Activated naive CD8-positive, alpha-beta T cell (primary cell): ENCODE data around the gene PNLIPRP3.

Experiments
- H3K27ac Mint-ChIP-seq: one replicate; pipeline ENCODE4 v1.8.0; 2021; ENCODE audit warnings: mixed read lengths
- H3K27me3 Mint-ChIP-seq: one replicate; pipeline ENCODE4 v1.8.0; 2021; ENCODE audit warnings: mixed read lengths
- H3K36me3 Mint-ChIP-seq: one replicate; pipeline ENCODE4 v1.8.0; 2021; ENCODE audit warnings: mixed read lengths
- H3K4me1 Mint-ChIP-seq: one replicate; pipeline ENCODE4 v1.8.0; 2021; ENCODE audit warnings: low read depth, mixed read lengths
- H3K4me3 Mint-ChIP-seq: one replicate; pipeline ENCODE4 v1.8.0; 2021; ENCODE audit warnings: mild to moderate bottlenecking, mixed read lengths
- H3K9me3 Mint-ChIP-seq: one replicate; pipeline ENCODE4 v1.8.0; 2021; ENCODE audit warnings: low read depth, mixed read lengths

The PNLIPRP3 gene

DNA sequence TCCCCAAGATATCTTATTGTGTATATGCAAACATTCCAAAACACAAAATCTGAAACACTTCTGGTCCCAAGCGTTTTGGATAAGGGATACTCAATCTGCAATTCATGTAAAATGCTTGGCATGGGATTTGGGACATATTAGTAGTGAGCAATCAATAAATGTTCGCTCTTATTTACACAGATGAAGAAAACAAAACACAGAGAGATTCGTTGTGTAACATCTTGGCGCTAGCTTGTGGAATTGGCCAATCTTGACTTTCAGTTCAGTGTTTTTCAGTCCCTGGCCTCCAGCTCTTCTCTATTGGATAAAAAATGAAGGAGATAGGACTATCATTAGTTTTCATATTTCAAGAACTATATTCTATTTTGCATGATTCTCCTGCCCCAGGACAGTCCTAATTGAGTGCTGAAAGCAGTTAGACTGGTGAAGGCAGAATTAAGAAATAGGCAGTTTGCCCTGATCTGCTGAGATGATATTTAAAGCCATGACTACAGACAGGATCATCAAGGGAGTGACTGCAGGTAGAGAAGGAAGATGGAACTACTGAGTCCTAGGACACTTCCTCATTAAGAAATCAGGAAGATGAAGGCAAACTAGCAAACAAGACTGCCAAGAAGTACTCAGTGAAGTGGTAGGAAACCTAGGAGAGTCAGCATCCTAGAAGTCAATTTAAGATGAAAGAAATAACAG, 1.8 kb downstream of the PNLIPRP3 start:
- Mint-ChIP-seq H3K27me3 (peaks cover 4% of the 10 kb centered on the region), H3K9me3 (no peaks in the 10 kb centered on the region), H3K4me1 (no peaks in the 10 kb centered on the region), H3K27ac (no peak overlapping the region), H3K36me3 (no peaks in the 10 kb centered on the region), H3K4me3 (no peak overlapping the region)

DNA sequence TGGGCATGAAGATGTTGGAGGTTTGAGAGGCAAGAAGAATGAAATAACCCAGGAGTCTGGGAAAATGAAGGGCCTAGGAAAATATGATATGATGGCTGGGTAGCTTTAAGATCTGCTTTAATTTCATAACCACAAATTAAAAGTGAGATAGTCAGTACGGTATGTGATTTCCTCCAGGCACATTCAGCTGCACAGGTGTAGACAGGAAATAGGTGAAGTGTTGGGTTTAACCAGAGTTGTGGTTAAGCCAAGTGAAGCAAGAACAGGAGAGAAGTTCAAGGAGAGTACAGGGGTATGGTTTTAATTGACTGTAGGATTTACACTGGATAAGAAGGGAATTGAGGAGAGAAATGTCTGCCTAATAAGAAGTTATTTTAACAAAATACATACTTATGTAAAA, 2.6 kb downstream of the PNLIPRP3 start:
- H3K36me3 Mint-ChIP-seq = no peaks in the 10 kb centered on the region
- H3K27ac Mint-ChIP-seq = no peak overlapping the region
- H3K9me3 Mint-ChIP-seq = no peaks in the 10 kb centered on the region
- H3K4me3 Mint-ChIP-seq = no peak overlapping the region
- H3K4me1 Mint-ChIP-seq = no peaks in the 10 kb centered on the region
- peaks cover 4% of the 10 kb centered on the region for H3K27me3 Mint-ChIP-seq

DNA sequence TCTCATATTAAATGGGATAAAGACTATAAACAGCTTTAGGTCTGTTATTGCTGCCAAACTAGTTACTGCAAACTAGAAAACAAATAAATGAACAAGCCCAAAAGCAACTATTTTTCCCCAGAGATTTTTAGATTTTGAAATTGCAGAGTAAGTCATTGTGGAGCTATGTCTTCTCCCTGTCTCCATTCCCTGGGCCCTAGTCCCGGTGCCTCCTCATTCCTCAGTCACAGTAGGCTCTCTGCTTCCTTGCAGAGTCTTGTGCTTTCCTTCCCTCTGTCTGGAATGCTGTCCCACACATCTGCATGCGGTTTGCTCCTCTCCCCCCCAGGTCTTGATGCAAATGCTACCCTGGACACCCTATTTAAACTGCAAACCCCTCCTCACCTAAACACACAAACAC, 4.0 kb downstream of the PNLIPRP3 start:
- H3K36me3 Mint-ChIP-seq = no peaks in the 10 kb centered on the region
- H3K4me1 Mint-ChIP-seq = no peaks in the 10 kb centered on the region
- no peaks in the 10 kb centered on the region for H3K27me3 Mint-ChIP-seq
- no peak overlapping the region for H3K27ac Mint-ChIP-seq
- H3K4me3 Mint-ChIP-seq = no peak overlapping the region
- no peaks in the 10 kb centered on the region for H3K9me3 Mint-ChIP-seq

DNA sequence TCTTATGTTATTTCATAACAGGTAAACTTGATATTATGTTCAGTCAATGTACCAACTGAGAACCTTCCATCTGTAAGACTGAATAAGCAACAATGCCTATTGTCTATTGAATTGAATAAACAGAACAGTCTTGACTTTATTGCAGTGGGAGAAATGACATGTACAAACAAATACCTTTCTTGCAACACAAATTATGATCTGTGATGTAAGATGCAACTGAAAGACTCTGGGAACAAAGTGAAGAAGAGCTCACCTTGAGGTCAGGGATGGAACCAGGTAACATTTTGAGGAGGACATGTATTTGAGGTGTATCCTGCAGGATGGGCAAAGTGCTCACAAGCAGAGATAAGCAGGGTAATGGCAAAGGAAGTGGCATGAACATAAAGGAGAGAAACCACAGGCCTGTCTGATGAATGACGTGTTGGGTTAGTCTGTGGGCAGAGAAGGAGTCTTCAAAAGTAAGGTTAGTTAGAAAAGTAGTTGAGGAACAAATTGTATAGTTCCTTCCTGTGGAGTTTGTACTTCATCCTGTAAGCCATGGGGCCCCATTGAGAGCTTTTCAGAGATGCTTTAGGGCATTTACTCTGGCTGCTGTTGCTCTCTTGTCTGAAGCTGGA, 9.5 kb downstream of the PNLIPRP3 start:
- Mint-ChIP-seq H3K9me3 (no peaks in the 10 kb centered on the region), H3K36me3 (no peaks in the 10 kb centered on the region), H3K4me1 (peaks cover 13% of the 10 kb centered on the region), H3K4me3 (no peak overlapping the region), H3K27me3 (no peaks in the 10 kb centered on the region), H3K27ac (no peak overlapping the region)

DNA sequence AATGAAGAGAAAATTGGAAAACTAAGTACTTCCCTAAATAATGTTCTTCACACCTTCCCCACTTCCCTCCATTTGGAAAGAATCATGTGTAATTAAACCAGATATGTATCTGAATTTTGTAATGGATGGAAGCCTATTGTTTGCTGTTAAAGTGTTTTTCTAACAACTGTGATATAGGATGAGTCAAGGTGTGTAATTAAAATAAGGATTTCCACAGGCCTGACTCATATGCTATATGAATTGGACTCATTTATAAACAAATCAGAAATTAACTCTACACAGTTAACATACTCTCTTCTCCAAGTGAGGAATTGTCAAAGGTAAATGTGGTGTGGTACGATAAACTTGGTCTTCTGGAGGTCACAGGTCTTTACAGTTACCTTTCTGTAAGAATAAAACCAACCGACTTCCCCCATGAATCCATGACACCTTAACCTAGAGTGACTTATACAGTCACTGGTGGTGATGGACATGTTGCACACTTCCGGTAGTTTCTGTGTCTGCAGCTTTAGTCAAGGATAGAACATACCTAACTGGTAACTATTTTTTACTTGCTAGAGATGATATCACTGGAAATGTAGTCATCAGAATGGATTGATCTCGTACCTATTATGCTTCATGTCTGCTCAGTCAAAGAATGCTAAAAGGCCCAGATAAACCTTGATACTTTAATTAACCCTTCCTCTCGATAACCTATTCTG, 12.8 kb downstream of the PNLIPRP3 start:
- H3K36me3 Mint-ChIP-seq = no peaks in the 10 kb centered on the region
- no peaks in the 10 kb centered on the region for H3K9me3 Mint-ChIP-seq
- H3K4me1 Mint-ChIP-seq = peaks cover 13% of the 10 kb centered on the region
- no peak overlapping the region for H3K27ac Mint-ChIP-seq
- H3K27me3 Mint-ChIP-seq = peaks cover 3% of the 10 kb centered on the region
- H3K4me3 Mint-ChIP-seq = no peak overlapping the region

DNA sequence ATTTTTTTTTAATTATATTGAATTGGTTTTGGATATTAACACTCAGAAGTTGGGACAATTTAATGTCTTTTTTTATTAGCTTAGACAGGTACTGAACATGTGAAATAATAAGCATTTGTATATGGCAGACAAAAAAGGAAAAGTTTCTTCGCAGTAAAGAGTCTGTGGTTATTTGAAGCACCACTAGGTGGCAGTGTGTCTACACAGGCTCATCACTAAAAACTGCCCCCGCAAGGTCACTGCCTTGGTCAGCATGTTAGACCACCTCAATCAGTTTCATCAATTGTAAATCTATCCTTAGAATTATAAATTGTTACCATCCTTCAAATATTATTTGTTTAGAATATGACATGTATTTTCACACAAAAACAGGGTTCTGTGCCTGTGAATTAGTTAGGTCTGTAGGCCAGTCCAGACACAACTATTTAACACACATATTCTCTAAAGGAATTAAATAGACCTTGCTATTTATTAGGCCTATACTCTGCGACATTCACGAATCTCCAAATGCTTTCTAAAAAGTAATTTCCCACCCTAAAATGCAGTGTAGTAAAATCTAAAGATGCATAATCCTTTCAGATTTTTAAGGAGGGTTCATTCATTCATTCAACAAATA, 17.0 kb downstream of the PNLIPRP3 start:
- no peaks in the 10 kb centered on the region for H3K36me3 Mint-ChIP-seq
- no peaks in the 10 kb centered on the region for H3K9me3 Mint-ChIP-seq
- H3K27ac Mint-ChIP-seq = no peak overlapping the region
- H3K4me3 Mint-ChIP-seq = no peak overlapping the region
- H3K4me1 Mint-ChIP-seq = no peaks in the 10 kb centered on the region
- H3K27me3 Mint-ChIP-seq = peaks cover 3% of the 10 kb centered on the region

DNA sequence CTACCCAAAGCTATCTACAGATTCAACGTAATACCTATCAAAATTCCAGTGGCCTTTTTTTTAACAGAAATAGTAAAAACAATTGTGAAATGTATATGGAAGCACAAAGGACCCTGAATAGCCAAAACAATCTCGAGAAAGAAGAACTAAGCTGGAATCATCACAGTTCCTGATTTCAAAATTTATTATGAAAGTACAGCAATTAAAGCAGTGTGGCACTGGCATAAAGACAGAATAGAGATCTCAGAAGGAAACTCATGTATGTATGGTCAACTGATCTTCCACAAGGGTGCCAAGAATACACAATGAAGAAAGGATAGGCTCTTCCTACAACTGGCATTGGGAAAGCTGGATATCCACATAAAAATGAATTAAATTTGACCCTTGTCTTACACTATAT, 23.2 kb downstream of the PNLIPRP3 start:
- no peaks in the 10 kb centered on the region for H3K27me3 Mint-ChIP-seq
- H3K36me3 Mint-ChIP-seq = no peaks in the 10 kb centered on the region
- H3K4me3 Mint-ChIP-seq = no peak overlapping the region
- H3K4me1 Mint-ChIP-seq = no peaks in the 10 kb centered on the region
- no peak overlapping the region for H3K27ac Mint-ChIP-seq
- no peaks in the 10 kb centered on the region for H3K9me3 Mint-ChIP-seq

DNA sequence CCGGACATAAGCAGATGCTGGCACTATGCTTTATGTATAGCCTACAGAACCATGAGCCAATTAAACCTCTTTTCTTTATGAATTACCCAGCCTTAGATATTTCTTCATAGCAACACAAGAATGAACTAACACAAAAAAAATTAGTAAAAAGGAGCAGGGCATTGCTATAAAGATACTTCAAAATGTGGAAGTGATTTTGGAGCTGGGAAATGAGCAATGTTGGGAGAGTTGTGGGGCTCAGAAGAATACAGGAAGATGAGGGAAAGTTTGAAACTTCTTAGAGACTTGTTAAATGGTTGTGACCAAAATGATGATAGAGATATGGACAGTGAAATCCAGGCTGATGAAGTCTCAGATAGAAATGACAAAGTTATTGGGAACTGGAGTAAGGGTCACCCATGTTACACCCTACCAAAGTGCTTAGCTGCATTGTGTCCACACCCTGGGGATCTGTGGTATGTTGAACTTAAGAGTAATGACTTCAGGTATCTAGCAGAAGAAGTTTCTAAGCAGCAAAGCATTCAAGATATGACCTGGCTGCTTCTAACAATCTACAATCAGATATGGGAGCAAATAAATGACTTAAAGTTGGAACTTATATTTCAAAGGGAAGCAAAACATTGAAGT, 24.2 kb downstream of the PNLIPRP3 start:
- H3K27ac Mint-ChIP-seq = no peak overlapping the region
- no peak overlapping the region for H3K4me3 Mint-ChIP-seq
- H3K27me3 Mint-ChIP-seq = no peaks in the 10 kb centered on the region
- no peaks in the 10 kb centered on the region for H3K9me3 Mint-ChIP-seq
- no peaks in the 10 kb centered on the region for H3K36me3 Mint-ChIP-seq
- no peaks in the 10 kb centered on the region for H3K4me1 Mint-ChIP-seq

DNA sequence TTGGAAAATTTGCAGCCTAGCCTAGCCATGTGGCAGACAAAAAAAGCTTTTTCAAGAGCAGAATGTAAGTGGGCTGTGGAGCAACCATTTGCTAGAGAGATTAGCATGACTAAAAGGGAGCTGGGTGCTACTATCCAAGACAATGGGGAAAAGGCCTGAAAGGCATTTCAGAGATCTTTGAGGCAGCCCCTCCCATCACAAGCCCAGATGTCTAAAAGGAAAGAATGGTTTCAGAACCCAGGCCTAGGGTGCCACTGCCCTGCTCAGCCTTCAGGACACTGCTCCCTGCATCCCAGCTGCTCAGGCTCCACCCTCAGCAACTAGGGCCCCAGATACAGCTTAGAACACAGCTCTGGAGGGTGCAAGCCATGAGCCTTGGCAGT, 24.7 kb downstream of the PNLIPRP3 start:
- no peaks in the 10 kb centered on the region for H3K27me3 Mint-ChIP-seq
- no peak overlapping the region for H3K27ac Mint-ChIP-seq
- H3K4me1 Mint-ChIP-seq = no peaks in the 10 kb centered on the region
- H3K36me3 Mint-ChIP-seq = no peaks in the 10 kb centered on the region
- H3K4me3 Mint-ChIP-seq = no peak overlapping the region
- no peaks in the 10 kb centered on the region for H3K9me3 Mint-ChIP-seq

DNA sequence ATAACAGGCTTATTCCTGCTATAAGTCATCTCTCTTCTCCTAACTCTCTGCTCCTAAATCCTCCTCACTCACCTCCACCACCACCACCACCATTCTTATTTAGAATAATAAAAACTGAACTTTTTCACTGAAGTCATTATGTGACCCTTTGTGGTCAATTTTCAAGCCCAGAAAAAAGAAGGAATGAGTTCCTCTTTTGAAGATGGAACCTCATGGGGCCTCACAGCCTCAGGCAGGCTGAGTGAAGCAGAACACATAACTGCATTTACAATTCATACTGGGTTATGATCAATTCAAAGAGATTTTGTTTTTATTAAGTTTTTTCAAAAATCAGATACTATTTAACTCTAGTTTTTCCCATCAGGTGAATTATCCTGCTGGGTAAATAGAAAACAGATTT, 29.8 kb downstream of the PNLIPRP3 start:
- no peak overlapping the region for H3K27ac Mint-ChIP-seq
- no peaks in the 10 kb centered on the region for H3K9me3 Mint-ChIP-seq
- H3K36me3 Mint-ChIP-seq = no peaks in the 10 kb centered on the region
- H3K27me3 Mint-ChIP-seq = peaks cover 5% of the 10 kb centered on the region
- no peaks in the 10 kb centered on the region for H3K4me1 Mint-ChIP-seq
- H3K4me3 Mint-ChIP-seq = no peak overlapping the region

DNA sequence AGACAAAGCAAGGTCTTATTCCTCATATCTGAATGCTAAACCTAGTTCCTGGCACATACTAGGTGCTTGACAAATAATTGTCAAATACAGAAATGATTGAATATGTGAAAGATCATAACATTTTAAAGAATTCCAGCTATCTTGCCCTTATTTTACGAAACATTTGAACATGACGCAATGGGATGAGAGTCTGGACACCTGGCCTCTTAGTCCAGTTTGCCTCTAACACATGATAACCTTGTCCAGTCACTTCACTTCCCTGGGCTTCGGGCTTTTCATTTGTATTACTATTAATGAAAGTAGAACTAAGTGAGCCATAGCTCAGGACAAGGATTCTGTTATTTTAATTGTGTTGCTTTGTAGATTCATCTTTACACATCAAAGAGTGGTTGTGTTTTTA, 32.6 kb downstream of the PNLIPRP3 start:
- Mint-ChIP-seq H3K36me3 (no peaks in the 10 kb centered on the region), H3K27ac (no peak overlapping the region), H3K4me1 (no peaks in the 10 kb centered on the region), H3K4me3 (no peak overlapping the region), H3K27me3 (peaks cover 5% of the 10 kb centered on the region), H3K9me3 (no peaks in the 10 kb centered on the region)

DNA sequence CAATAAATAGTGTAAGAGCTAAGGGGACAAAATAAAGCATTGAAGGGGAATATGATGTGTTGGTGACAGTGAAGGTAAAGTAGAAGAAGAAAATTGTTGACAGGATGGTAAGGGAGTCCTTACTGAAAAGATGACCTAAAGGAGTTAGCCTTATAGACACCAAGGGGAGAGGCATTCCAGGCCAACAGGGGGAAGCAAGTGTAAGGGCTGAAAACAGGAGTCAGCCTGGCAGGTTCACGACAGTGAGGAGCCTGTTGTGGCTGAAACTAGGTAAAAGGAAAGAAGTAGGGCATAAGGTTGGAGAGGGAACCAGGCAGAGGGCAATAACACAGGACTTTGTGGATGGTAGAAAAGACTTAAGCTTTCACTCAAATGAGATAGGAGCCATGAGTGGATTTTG, 34.0 kb downstream of the PNLIPRP3 start:
- Mint-ChIP-seq H3K27me3 (peaks cover 5% of the 10 kb centered on the region), H3K4me1 (no peaks in the 10 kb centered on the region), H3K4me3 (no peak overlapping the region), H3K9me3 (no peaks in the 10 kb centered on the region), H3K36me3 (no peaks in the 10 kb centered on the region), H3K27ac (no peak overlapping the region)

DNA sequence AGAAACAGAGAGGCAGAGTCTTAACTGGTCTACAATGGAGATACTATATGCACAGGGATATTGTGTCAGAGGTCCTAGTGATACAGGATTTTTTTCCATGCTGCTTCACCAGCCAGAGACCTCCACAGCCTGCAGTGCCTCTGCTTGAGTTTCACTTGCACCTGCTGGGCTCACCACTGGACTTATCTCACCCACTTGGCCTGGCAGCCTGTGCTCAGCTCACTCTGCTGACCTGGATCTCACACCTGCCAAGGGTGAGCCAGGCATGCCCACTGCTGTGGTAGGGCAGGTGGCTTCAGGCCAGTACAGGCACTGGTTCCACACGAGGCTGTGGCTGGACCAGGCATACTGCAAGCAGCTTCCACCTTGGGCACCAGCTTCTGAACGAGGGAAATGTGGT, 36.6 kb downstream of the PNLIPRP3 start:
- no peaks in the 10 kb centered on the region for H3K4me1 Mint-ChIP-seq
- no peak overlapping the region for H3K4me3 Mint-ChIP-seq
- H3K27me3 Mint-ChIP-seq = peaks cover 8% of the 10 kb centered on the region
- no peaks in the 10 kb centered on the region for H3K36me3 Mint-ChIP-seq
- no peak overlapping the region for H3K27ac Mint-ChIP-seq
- no peaks in the 10 kb centered on the region for H3K9me3 Mint-ChIP-seq

DNA sequence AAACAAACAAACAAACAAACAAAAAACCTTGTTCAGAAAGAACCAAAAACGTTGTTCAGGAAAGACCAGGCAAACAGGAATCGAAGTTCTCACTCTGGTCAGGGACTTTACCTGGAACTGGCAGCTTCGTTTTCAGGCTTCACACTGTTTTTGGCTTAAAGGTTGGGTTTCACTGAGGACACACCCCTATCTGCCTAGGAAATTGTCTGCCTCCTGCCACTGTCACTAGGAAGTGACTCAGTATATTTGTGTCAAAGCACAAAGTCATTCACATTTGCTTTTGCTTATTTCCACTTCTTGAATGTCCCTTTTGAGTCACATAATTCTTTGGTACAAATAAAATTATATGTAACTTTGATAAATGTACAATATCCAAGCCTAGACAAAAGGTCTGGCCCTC, 37.9 kb downstream of the PNLIPRP3 start:
- Mint-ChIP-seq H3K36me3 (no peaks in the 10 kb centered on the region), H3K4me3 (no peak overlapping the region), H3K27ac (no peak overlapping the region), H3K9me3 (no peaks in the 10 kb centered on the region), H3K4me1 (no peaks in the 10 kb centered on the region), H3K27me3 (peaks cover 8% of the 10 kb centered on the region)
